ENCODE measurements around the gene PSRC1. TPM values are rescaled to one million over a fixed set of nuclear protein-coding genes. Genes with fewer than 3 reads are reported as not detected.

PSRC1 gene
- total RNA-seq, 1 experiment from 2014 or later: 60.3 TPM

GRCh38 chr1:109252893-109253802 lies 29.8 kb downstream of the PSRC1 start:
- Histone ChIP-seq H4K20me1 (ENCODE audit: control insufficient read depth, insufficient read depth, insufficient read length) (no peaks in the 10 kb centered on the region), H3K23ac (ENCODE audit: insufficient read length, low read depth, low read length) (no peak overlapping the region), H3K27me3 (ENCODE audit: insufficient read depth, low read length) (peaks cover 4% of the 10 kb centered on the region; the same call in 1 of the 2 replicates), H3T11ph (ENCODE audit: low read length) (no peak overlapping the region), H2BK120ac (ENCODE audit: low read depth, low read length, poor library complexity, severe bottlenecking) (no peak overlapping the region), H4K5ac (ENCODE audit: insufficient read length, low read depth, low read length) (no peak overlapping the region), H2BK5ac (ENCODE audit: insufficient read length, low read length) (no peak overlapping the region), H3K4me2 (ENCODE audit: insufficient read depth, insufficient read length, low read length) (no peak overlapping the region), H3K27ac (ENCODE audit: insufficient read length, low read depth, low read length) (no peak overlapping the region), H3K23me2 (ENCODE audit: insufficient read length, low read depth, low read length, poor library complexity, severe bottlenecking) (peaks cover 5% of the 10 kb centered on the region), H3K4me1 (ENCODE audit: insufficient read depth, low read length) (no peaks in the 10 kb centered on the region), H3K79me1 (ENCODE audit: insufficient read depth, low read depth, low read length, poor library complexity, severe bottlenecking) (no peaks in the 10 kb centered on the region), H2AK5ac (ENCODE audit: insufficient read length, low read length) (no peak overlapping the region), H4K8ac (replicated peaks; ENCODE audit: insufficient read length, low read depth, low read length) (no peak overlapping the region), H2BK12ac (ENCODE audit: insufficient read length, low read depth, low read length) (no peak overlapping the region), H4K91ac (ENCODE audit: insufficient read length, low read depth, low read length) (no peak overlapping the region), H3K14ac (ENCODE audit: insufficient read depth, low read length) (peak overlapping the region; percentile 36; the same call in 1 of the 2 replicates), H3K4ac (ENCODE audit: low read depth, low read length) (no peak overlapping the region), H2BK20ac (ENCODE audit: low read depth, low read length, poor library complexity, severe bottlenecking) (no peak overlapping the region), H3K56ac (ENCODE audit: insufficient read length, low read depth, low read length) (no peak overlapping the region), H3K9me3 (ENCODE audit: control insufficient read depth, low read depth, low read length) (no peaks in the 10 kb centered on the region), H2AFZ (ENCODE audit: low read length) (no peak overlapping the region), H3K79me2 (ENCODE audit: insufficient read depth, low read length) (no peaks in the 10 kb centered on the region; the same call in 1 of the 2 replicates), H3K9ac (ENCODE audit: extremely low read depth, insufficient read length, low read length) (no peak overlapping the region), H3K18ac (ENCODE audit: insufficient read length, low read depth, low read length) (no peak overlapping the region), H2BK15ac (ENCODE audit: low read depth, low read length) (no peak overlapping the region)
- Mint-ChIP-seq H3K27ac (peak overlapping the region in 2 of 3 experiments; percentile 57 to 72; a peak in 2 of 7 replicates), H3K4me1 (peaks cover 42 to 52% of the 10 kb centered on the region in 2 experiments), H3K4me3 (peak overlapping the region; percentile 22 to 62; a peak in 3 of 5 replicates), H3K27me3 (ENCODE audit: low read depth) (peaks cover 29% of the 10 kb centered on the region), H3K36me3 (ENCODE audit: insufficient read depth in 1 of 3, low read depth in 3 of 3) (peaks cover 22 to 33% (median 28%) of the 10 kb centered on the region in 3 experiments), H3K9me3 (peaks cover 14 to 21% of the 10 kb centered on the region in 2 experiments)
- DNase-seq: no peak
- no peak for TF ChIP-seq CTCF (conservative IDR thresholded peaks at IDR 0.05)
- WGBS (ENCODE audit: extremely low coverage, insufficient read length, low lambda C conversion rate): no CpG with 5 or more reads among the region's 33 CpGs

All from H9 (cell line).